ENCODE data around the gene OR1I1.

The OR1I1 gene

GRCh38 chr19:15129856-15130585 lies 48.0 kb downstream of the OR1I1 start:
- intact Hi-C loops (cut with DNase I) = loop anchor here (10.0 kb wide), 1 partner anchor 315 kb away; the partner anchor contains the start of gene WIZ

DNA sequence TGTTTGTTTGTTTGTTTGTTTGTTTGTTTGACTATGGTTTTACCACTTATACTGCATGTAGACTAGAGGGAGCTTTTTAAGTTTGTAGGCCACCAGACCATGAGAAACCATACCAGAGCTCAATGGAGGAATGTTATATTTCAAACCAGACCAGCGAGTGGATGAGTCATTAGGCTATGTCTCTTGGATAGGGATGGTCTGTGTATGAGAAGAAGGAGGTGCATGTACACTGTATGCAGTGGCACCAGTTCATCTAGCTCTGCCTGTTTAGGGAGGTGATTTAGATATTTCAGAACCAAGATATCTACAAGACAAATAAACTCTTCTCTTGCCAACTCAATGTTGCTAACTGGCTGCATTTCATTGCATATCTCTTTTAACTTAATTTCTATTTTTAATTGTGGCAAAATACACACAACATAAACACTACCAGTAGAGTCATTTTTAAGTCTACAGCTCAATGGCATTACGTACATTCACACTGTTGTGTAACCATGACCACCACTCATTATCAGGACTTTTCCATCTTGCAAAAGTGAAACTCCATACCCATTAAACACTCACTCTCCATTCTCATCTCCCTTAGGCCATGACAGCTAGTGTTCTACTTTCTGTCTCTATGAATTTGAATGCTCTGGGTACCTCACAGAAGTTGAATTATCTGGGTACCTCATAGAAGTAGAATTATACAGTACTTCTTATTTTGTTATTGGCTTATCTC lies 54.4 kb downstream of the OR1I1 start:
- DNase-seq = no peak
- intact Hi-C loops (cut with DNase I) = no loop called here

More at GRCh38 chr19:15129856-15130585, 48.0 kb downstream of the OR1I1 start:
- peak in 38 of 42 donors; percentile 26 to 87 (median 58) for DNase-seq

- no peak for DNase-seq
- intact Hi-C loops (cut with DNase I) = no loop called here
These were observed 55.8 kb downstream of the OR1I1 start for GRCh38 chr19:15137777-15138176.

DNA sequence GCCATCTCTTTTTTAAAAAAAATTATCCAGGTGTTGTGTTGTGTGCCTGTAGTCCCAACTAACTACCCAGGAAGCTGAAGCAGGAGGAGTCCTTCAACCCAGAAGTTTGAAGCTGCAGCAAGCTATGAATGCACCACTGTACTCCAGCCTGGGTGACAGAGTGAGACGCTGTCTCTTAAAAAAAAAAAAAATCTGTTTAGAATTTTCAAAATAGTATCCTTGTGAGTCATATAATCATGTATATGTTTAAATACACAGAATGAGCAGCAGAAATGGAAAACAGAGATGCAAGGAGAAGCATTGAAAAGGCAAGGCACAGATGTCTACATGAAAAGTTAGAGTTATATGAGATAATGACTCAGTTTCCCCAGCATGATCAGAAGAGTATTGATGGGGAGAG lies 56.4 kb downstream of the OR1I1 start:
- DNase-seq = no peak
- intact Hi-C loops (cut with DNase I) = no loop called here

- intact Hi-C loops (cut with DNase I) = no loop called here
- no peak for DNase-seq
These were observed 59.1 kb downstream of the OR1I1 start for GRCh38 chr19:15141143-15141542.

- intact Hi-C loops (cut with DNase I) = no loop called here
- no peak for DNase-seq
These were observed 60.3 kb downstream of the OR1I1 start for GRCh38 chr19:15142313-15142712.

Measured in head of caudate nucleus (tissue), 42 donors.